SK-N-MC (cell line): ENCODE data around the gene ETS2.

Experiments
- EZH2 ChIP-seq: fragments of 200-600 bp; sonication (generic); IDR thresholded peaks from one replicate; pipeline ENCODE4 v1.6.1; 2017; ENCODE audit warnings: antibody characterized with exemption
- FOXP2 ChIP-seq: optimal IDR thresholded peaks from 2 replicates; pipeline ENCODE3; 2011; ENCODE audit warnings: mild to moderate bottlenecking, moderate library complexity; ENCODE audit not compliant: insufficient read depth; ENCODE audit errors: extremely low read length, control extremely low read depth
- POLR2AphosphoS5 ChIP-seq: IDR thresholded peaks from 2 replicates; pipeline ENCODE4 v1.6.1; 2012; ENCODE audit warnings: mild to moderate bottlenecking, low read depth, low read length, borderline replicate concordance

DNA sequence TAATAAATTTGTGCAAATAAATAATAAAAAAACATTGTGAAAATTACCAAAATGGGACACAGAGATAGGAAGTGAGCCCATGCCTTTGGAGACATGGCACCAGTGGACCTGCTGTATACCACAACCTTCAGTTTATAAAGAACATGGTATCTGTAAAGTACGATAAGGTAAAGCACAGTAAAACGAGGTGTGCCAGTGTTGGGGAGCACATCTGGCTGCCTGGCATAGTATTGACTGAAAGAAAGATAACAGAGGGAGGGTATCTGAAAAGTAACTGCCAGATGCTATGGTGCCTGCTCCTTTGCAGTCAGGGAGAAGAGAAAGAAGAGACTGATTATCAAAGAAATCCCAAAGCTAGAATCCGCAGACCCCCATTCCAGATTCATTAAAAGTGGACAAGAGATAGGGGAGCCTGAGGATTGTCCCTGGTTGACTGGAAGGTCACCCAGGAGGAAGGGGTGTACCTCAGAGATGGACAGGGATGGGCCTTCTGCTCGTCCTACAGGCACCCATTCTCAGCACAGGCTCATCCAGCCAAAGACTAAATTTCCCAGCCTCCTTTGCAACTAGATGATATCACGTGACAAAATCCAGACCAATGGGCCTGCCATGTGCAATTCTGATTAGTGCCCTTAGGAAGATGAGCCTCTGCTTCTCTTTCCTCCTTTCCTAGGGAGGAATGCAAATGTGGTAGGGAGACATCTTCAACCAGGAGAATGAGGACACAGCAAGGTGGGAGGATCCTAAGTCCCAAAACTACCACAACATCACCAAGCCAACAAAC is 12.9 kb upstream of the ETS2 start:
- TF ChIP-seq EZH2 (no peak), POLR2AphosphoS5 (no peak), FOXP2 (no peak)
